Epithelial cell of esophagus (primary cell): ENCODE measurements around the gene TEPSIN.
"Not testable (repeated sequence)": the region's sequence is repeated elsewhere in the genome, so short reads cannot be mapped to it uniquely, and the experiment has no call there.

Experiments used
- DNase-seq: peaks from one replicate; pipeline ENCODE4 v3.0.0; 2010; ENCODE audit warnings: low read depth
- H3K4me3 ChIP-seq: 2 replicates; pipeline ENCODE4 v1.5.1; 2011; ENCODE audit warnings: mild to moderate bottlenecking, low read length, control low read depth
- TF ChIP-seq, protein P1 (sequence below): IDR thresholded peaks from 2 replicates; pipeline ENCODE4 v1.5.1; 2011; ENCODE audit warnings: low read depth, mild to moderate bottlenecking, low read length, control low read depth, inconsistent platforms; ENCODE audit not compliant: insufficient read depth; ENCODE audit errors: missing control alignments

The TEPSIN gene

DNA sequence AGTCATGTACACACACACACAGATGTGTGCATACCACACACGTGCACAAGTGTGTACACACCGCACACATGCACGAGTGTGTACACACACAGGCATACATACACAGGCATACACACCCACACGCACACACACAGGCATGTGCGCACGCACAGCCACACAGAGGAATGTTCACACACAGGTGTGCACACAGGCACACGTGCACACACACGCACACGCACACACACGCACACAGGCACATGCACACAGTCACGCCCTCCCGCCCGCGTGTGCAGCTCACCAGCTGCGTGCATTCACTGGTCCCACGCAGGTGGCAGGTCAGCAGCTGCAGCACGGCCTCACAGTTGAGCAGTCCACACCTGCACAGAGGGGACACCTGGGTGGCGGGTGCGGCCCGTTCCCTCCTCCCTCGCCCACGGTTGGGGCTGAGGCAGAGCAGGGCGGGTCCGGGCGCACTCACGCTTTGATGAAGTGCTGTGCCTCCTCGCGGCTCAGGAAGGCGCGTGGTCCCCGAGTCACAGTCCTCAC lies 7.7 kb downstream of the TEPSIN start:
- TF ChIP-seq, protein P1, sequence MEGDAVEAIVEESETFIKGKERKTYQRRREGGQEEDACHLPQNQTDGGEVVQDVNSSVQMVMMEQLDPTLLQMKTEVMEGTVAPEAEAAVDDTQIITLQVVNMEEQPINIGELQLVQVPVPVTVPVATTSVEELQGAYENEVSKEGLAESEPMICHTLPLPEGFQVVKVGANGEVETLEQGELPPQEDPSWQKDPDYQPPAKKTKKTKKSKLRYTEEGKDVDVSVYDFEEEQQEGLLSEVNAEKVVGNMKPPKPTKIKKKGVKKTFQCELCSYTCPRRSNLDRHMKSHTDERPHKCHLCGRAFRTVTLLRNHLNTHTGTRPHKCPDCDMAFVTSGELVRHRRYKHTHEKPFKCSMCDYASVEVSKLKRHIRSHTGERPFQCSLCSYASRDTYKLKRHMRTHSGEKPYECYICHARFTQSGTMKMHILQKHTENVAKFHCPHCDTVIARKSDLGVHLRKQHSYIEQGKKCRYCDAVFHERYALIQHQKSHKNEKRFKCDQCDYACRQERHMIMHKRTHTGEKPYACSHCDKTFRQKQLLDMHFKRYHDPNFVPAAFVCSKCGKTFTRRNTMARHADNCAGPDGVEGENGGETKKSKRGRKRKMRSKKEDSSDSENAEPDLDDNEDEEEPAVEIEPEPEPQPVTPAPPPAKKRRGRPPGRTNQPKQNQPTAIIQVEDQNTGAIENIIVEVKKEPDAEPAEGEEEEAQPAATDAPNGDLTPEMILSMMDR, result no peak
- DNase-seq, result no peak
- H3K4me3 ChIP-seq, result no peak overlapping the region

GRCh38 chr17:81230043-81230820 lies 8.6 kb downstream of the TEPSIN start:
- DNase-seq, result no peak
- TF ChIP-seq, protein P1, result peak; percentile 42
- no peak overlapping the region for H3K4me3 ChIP-seq

DNA sequence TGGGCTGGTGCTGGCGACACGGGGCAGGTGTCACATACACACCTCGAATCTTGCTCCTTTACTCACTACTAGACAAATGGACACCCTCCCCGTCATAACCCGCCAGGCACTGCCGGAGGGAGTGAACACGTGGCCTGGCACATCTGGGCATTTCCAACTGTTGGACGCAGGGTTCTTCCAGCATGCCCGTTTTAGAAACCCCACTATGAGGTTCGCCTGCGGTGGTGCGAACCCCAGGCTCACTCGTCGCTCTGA lies 9.3 kb downstream of the TEPSIN start:
- H3K4me3 ChIP-seq, result no peak overlapping the region
- TF ChIP-seq, protein P1, result no peak

GRCh38 chr17:81228834-81229665 lies 9.8 kb downstream of the TEPSIN start:
- TF ChIP-seq, protein P1, result no peak
- no peak for DNase-seq

More for the DNA sequence above, 9.3 kb downstream of the TEPSIN start:
- no peak for DNase-seq

DNA sequence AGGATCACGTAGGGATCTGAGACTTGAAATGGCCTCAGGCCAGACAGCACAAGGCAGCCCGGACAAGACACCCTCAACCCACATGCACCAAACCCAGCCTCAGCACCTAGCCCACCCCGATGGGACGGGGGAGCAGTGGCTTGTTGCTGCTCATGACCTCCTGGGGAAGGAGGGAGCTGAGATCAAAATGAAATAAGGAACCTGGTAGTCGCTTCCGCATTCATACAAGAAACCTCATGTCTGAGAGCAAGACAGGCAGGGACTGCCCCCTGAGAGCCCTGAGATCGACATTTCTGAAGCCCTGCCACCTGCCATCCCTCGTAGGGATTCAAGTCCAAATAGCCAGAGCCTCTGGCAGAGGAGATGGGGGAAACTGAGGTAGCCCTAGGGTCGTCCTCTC lies 10.4 kb downstream of the TEPSIN start:
- no peak for DNase-seq
- TF ChIP-seq, protein P1, result no peak

More at GRCh38 chr17:81228834-81229665, 9.8 kb downstream of the TEPSIN start:
- H3K4me3 ChIP-seq, result no peak overlapping the region

GRCh38 chr17:81227630-81228029 lies 11.2 kb downstream of the TEPSIN start:
- DNase-seq, H3K4me3 ChIP-seq: not testable (repeated sequence)

More for the DNA sequence above, 10.4 kb downstream of the TEPSIN start:
- H3K4me3 ChIP-seq, result no peak overlapping the region

DNA sequence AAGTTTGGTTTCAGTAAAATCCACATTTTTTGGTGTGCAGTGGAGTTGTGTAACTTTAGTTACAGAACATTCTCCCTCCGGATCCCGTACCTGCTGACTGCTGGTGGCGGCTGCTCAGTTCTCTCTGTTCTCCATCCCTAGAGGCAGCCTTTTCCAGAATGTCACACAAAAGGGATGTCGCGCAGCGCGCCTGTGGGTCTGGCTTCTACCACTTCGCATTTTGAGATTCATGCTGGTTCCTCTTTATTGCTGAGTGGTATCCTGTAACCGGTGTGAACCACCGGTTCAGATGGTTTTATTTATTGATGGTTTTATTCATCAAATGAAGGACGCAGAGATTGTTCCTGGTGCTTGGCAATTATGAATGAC lies 15.1 kb downstream of the TEPSIN start:
- H3K4me3 ChIP-seq, result peak overlapping the region; percentile 31
- TF ChIP-seq, protein P1, result no peak
- DNase-seq, result no peak
